ENCODE measurements around the gene TRIM32. TPM values are rescaled to one million over a fixed set of nuclear protein-coding genes. Genes with fewer than 3 reads are reported as not detected.

The TRIM32 gene
- total RNA-seq, 1 donor from 2014 or later: 33.7 TPM

- Histone ChIP-seq H3K9ac (ENCODE audit: low read length) (no peak overlapping the region), H3K4me2 (ENCODE audit: low read length) (no peak overlapping the region), H3K4me1 (ENCODE audit: insufficient read depth, low read length) (peaks cover 36% of the 10 kb centered on the region), H3K9me3 (ENCODE audit: insufficient read depth, low read depth, low read length) (no peaks in the 10 kb centered on the region), H4K20me1 (ENCODE audit: insufficient read depth, low read length) (peaks cover 58% of the 10 kb centered on the region), H3K36me3 (ENCODE audit: insufficient read depth, low read length) (no peaks in the 10 kb centered on the region), H2AFZ (ENCODE audit: low read depth, low read length) (no peak overlapping the region), H3K79me2 (ENCODE audit: insufficient read depth, low read length) (peaks cover 95% of the 10 kb centered on the region), H3K4me3 (ENCODE audit: insufficient read depth, low read depth, low read length) (no peak overlapping the region), H3K27ac (ENCODE audit: low read depth, low read length) (no peak overlapping the region), H3K27me3 (ENCODE audit: insufficient read depth, low read length) (no peaks in the 10 kb centered on the region)
- Mint-ChIP-seq H3K27ac (ENCODE audit: unreplicated experiment) (no peak overlapping the region), H3K27me3 (ENCODE audit: low read depth, unreplicated experiment) (no peaks in the 10 kb centered on the region), H3K36me3 (ENCODE audit: low read depth, unreplicated experiment) (no peaks in the 10 kb centered on the region), H3K4me3 (ENCODE audit: unreplicated experiment) (no peak overlapping the region), H3K4me1 (ENCODE audit: low read depth, unreplicated experiment) (peaks cover 50% of the 10 kb centered on the region), H3K9me3 (ENCODE audit: unreplicated experiment) (no peaks in the 10 kb centered on the region)
- no peak for FAIRE-seq
- DNase-seq (ENCODE audit: low read depth): no peak
- no peak for TF ChIP-seq CTCF (IDR thresholded peaks at IDR 0.05; ENCODE audit: insufficient read depth, low read depth, low read length)
- no peak for TF ChIP-seq EZH2 (IDR thresholded peaks at IDR 0.05; ENCODE audit: insufficient read depth, low read length)
These were observed 4.5 kb downstream of the TRIM32 start for GRCh38 chr9:116691607-116692006.

- H3K27ac Mint-ChIP-seq (ENCODE audit: unreplicated experiment): no peak overlapping the region
- H3K9ac ChIP-seq (ENCODE audit: low read length): peak overlapping the region; percentile 19
- DNase-seq (ENCODE audit: low read depth) (no peak), FAIRE-seq (no peak)
- H3K36me3 ChIP-seq (ENCODE audit: insufficient read depth, low read length): no peaks in the 10 kb centered on the region
- H3K79me2 ChIP-seq (ENCODE audit: insufficient read depth, low read length): peaks cover 88% of the 10 kb centered on the region
- peaks cover 63% of the 10 kb centered on the region for H4K20me1 ChIP-seq (ENCODE audit: insufficient read depth, low read length)
- no peaks in the 10 kb centered on the region for H3K27me3 Mint-ChIP-seq (ENCODE audit: low read depth, unreplicated experiment)
- H3K36me3 Mint-ChIP-seq (ENCODE audit: low read depth, unreplicated experiment): peaks cover 3% of the 10 kb centered on the region
- H2AFZ ChIP-seq (ENCODE audit: low read depth, low read length): no peak overlapping the region
- peaks cover 56% of the 10 kb centered on the region for H3K4me1 Mint-ChIP-seq (ENCODE audit: low read depth, unreplicated experiment)
- peak overlapping the region; percentile 53 for H3K27ac ChIP-seq (ENCODE audit: low read depth, low read length)
- H3K4me1 ChIP-seq (ENCODE audit: insufficient read depth, low read length): peaks cover 40% of the 10 kb centered on the region
- peak overlapping the region; percentile 13 for H3K4me2 ChIP-seq (ENCODE audit: low read length)
- no peak overlapping the region for H3K4me3 ChIP-seq (ENCODE audit: insufficient read depth, low read depth, low read length)
- TF ChIP-seq EZH2 (IDR thresholded peaks at IDR 0.05; ENCODE audit: insufficient read depth, low read length) (no peak), CTCF (IDR thresholded peaks at IDR 0.05; ENCODE audit: insufficient read depth, low read depth, low read length) (no peak)
- no peaks in the 10 kb centered on the region for H3K9me3 ChIP-seq (ENCODE audit: insufficient read depth, low read depth, low read length)
- no peaks in the 10 kb centered on the region for H3K9me3 Mint-ChIP-seq (ENCODE audit: unreplicated experiment)
- H3K27me3 ChIP-seq (ENCODE audit: insufficient read depth, low read length): no peaks in the 10 kb centered on the region
- H3K4me3 Mint-ChIP-seq (ENCODE audit: unreplicated experiment): no peak overlapping the region
These were observed 5.5 kb downstream of the TRIM32 start for GRCh38 chr9:116692616-116693015.

- no peak for FAIRE-seq
These were observed 6.2 kb downstream of the TRIM32 start for GRCh38 chr9:116693233-116693731.

More at GRCh38 chr9:116693233-116693731, 6.2 kb downstream of the TRIM32 start:
- H3K36me3 Mint-ChIP-seq (ENCODE audit: low read depth, unreplicated experiment): peaks cover 10% of the 10 kb centered on the region
- no peak overlapping the region for H3K4me3 Mint-ChIP-seq (ENCODE audit: unreplicated experiment)
- DNase-seq (ENCODE audit: low read depth): peak; percentile 30
- H3K27ac Mint-ChIP-seq (ENCODE audit: unreplicated experiment): peak overlapping the region; percentile 42
- no peaks in the 10 kb centered on the region for H3K9me3 ChIP-seq (ENCODE audit: insufficient read depth, low read depth, low read length)
- TF ChIP-seq EZH2 (IDR thresholded peaks at IDR 0.05; ENCODE audit: insufficient read depth, low read length) (no peak), CTCF (IDR thresholded peaks at IDR 0.05; ENCODE audit: insufficient read depth, low read depth, low read length) (no peak)
- no peaks in the 10 kb centered on the region for H3K9me3 Mint-ChIP-seq (ENCODE audit: unreplicated experiment)
- H2AFZ ChIP-seq (ENCODE audit: low read depth, low read length): no peak overlapping the region
- peaks cover 63% of the 10 kb centered on the region for H4K20me1 ChIP-seq (ENCODE audit: insufficient read depth, low read length)
- H3K4me2 ChIP-seq (ENCODE audit: low read length): peak overlapping the region; percentile 12
- H3K27me3 ChIP-seq (ENCODE audit: insufficient read depth, low read length): no peaks in the 10 kb centered on the region
- H3K27me3 Mint-ChIP-seq (ENCODE audit: low read depth, unreplicated experiment): no peaks in the 10 kb centered on the region
- H3K9ac ChIP-seq (ENCODE audit: low read length): peak overlapping the region; percentile 2
- no peak overlapping the region for H3K4me3 ChIP-seq (ENCODE audit: insufficient read depth, low read depth, low read length)
- H3K79me2 ChIP-seq (ENCODE audit: insufficient read depth, low read length): peaks cover 84% of the 10 kb centered on the region
- peaks cover 6% of the 10 kb centered on the region for H3K36me3 ChIP-seq (ENCODE audit: insufficient read depth, low read length)
- H3K4me1 Mint-ChIP-seq (ENCODE audit: low read depth, unreplicated experiment): peaks cover 50% of the 10 kb centered on the region
- peaks cover 41% of the 10 kb centered on the region for H3K4me1 ChIP-seq (ENCODE audit: insufficient read depth, low read length)
- peak overlapping the region; percentile 53 for H3K27ac ChIP-seq (ENCODE audit: low read depth, low read length)

Measured in astrocyte (in vitro differentiated cells and primary cell).